GM18951 (cell line): ENCODE results near the gene CDC26.
"Not testable (repeated sequence)": the region's sequence is repeated elsewhere in the genome, so short reads cannot be mapped to it uniquely, and the experiment has no call there.

Source experiments
- POLR2A ChIP-seq: IDR thresholded peaks from 4 replicates; pipeline ENCODE4 v1.6.1; 2011; ENCODE audit warnings: mild to moderate bottlenecking; ENCODE audit not compliant: insufficient read length, insufficient read depth; ENCODE audit errors: extremely low read depth
- in situ Hi-C: fragments of 300-500 bp; cut with MboI; formaldehyde crosslinking; loops from one replicate; pipeline ENCODE4 v1.12.0; 2022; ENCODE audit warnings: low sequenced_read_pairs, mixed read lengths, inconsistent platforms; ENCODE audit not compliant: unreplicated experiment

CDC26 gene

GRCh38 chr9:113245894-113246293, 29.5 kb downstream of the CDC26 start:
- no peak for TF ChIP-seq POLR2A
- in situ Hi-C loops, result no loop called here

- no peak for TF ChIP-seq POLR2A
- in situ Hi-C loops, result no loop called here
Measured at GRCh38 chr9:113244556-113244955, 30.8 kb downstream of the CDC26 start.

DNA sequence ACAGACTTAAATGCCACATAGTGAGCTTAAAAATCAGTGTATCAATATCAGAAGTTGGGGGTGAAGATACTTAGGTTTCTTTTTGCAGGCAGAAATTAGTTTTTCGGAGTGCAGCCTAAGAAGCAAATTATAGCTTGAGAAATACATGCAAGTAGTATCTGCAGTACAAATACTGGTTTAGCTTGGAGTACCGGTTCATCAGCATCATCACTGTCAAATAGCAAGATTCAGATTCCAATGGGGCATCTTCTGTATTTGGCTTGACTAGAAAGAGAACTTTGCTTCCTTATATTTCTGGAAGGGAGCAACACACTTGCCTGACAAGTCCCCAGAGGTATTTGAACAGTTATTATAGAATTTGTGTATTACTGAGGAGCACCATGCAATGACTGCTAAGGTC, 34.2 kb downstream of the CDC26 start:
- no peak for TF ChIP-seq POLR2A
- in situ Hi-C loops, result no loop called here

DNA sequence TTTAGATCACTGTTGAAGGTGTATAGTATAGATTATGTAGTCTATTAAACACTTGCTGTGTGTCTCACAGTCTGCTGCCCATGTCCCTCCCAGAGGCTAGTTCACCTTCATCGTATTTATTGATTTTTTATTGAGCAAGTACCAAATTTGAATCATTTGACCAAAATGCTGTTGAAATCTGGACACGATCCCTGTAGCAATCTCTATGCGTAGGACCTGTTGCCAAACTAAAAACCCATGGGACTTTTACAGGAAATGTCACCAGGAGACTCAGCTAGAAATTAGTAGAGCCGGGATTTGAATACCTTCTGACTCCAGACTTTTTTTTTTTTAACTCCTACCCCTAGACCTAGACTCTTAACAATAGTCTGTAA, 36.5 kb downstream of the CDC26 start:
- in situ Hi-C loops, result no loop called here
- TF ChIP-seq POLR2A, result no peak

- TF ChIP-seq POLR2A, result no peak
- in situ Hi-C loops, result no loop called here
Measured at GRCh38 chr9:113238202-113238858, 37.0 kb downstream of the CDC26 start.

- TF ChIP-seq POLR2A, result no peak
- in situ Hi-C loops, result no loop called here
Measured at GRCh38 chr9:113237026-113237425, 38.3 kb downstream of the CDC26 start.

DNA sequence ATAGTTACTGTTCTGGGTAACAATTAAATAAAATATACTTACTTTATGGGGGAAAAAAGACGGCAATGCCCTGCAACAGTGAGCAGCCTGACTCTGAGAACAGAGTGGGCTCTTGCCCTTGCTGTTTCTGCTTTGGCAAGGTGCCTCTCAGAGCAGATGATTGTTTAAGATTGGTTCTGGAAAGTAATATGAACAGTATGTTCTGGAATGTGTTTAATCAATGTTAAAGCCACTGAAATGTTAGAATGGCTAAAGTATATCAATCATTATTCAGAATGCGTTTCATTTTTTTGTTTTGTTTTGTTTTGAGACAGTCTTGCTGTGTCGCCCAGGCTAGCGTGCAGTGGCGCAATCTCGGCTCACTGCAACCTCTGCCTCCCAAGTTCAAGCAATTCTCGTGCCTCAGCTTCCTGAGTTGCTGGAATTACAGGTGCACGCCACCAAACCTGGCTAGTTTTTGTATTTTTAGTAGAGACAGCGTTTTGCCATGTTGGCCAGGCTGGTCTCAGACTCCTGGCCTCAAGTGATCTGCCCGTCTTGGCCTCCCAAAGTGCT, 39.6 kb downstream of the CDC26 start:
- in situ Hi-C loops, result not testable (repeated sequence)

- in situ Hi-C loops, result no loop called here
- TF ChIP-seq POLR2A, result no peak
Measured at GRCh38 chr9:113231701-113232100, 43.7 kb downstream of the CDC26 start.

- TF ChIP-seq POLR2A, result no peak
- in situ Hi-C loops, result no loop called here
Measured at GRCh38 chr9:113228130-113228665, 47.2 kb downstream of the CDC26 start.

DNA sequence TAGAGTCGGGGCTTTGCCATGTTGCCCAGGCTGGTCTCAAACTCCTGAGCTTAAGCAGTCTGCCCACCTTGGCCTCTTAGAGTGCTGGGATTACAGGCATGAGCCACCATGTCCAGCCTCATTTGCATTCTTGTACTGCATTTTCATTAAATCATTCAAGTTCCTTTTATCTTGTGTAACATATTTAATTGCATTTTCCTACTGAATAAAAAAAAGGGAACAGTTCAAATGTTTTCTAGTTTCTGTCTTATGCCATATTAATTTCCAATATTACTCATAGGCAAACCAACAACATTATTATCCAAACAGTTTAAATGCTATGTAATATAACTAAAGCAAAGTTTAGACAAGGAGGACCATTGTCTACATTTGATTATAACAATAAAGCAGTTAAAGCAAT, 47.9 kb downstream of the CDC26 start:
- in situ Hi-C loops, result no loop called here
- no peak for TF ChIP-seq POLR2A

DNA sequence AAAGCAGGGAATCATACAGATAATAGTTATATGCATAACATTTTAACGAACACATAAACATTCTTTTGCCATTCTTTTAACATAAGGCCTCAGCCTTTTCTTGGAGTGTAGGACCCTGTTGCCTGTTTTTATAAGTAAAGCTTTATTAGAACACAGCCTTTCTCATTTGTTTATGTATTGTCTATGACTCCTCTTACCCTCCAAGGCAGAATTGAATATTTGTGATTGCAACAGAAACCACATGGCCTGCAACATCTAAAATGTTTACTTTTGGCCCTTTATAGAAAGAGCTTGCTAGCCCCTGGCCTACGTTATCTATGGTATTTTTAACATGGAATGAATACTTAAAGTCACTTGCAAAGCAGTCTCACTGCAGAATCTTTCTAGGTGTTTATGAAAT, 51.4 kb downstream of the CDC26 start:
- TF ChIP-seq POLR2A, result no peak
- in situ Hi-C loops, result no loop called here

GRCh38 chr9:113222482-113222841, 52.9 kb downstream of the CDC26 start:
- no peak for TF ChIP-seq POLR2A
- in situ Hi-C loops, result no loop called here

DNA sequence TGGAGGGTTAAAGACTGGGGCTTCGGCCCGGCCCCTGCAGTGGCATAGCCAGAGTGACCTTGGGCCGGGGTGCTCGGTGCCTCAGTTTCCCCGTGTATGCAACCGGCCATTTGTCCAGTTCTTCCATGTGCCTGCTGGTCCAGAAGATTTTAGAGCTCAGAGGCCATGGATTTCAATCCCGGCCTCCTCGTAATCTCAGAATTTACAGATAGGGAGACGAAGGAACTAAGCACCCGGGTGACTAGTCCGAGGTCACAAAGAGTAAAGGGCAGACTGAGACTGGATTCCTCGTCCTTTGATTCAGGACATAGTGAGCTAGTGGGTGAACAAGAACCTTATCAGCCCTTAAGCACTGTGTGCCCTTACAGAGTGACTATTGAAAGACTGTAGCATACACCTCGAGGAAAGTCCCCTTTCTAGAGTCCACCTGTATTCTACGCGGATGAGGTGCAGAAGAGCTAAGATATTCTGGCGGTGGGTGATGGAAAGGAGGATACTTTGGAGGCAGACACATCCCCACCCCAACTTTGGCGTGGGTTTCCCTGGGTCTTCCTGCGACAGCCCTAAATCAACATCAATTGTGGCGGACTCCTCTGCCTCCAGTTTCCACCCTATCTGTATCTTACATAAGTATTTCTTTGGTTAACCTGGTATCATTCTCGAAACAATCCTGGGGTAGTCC, 53.4 kb downstream of the CDC26 start:
- in situ Hi-C loops, result no loop called here
- no peak for TF ChIP-seq POLR2A
